NK-92 treated with Interleukin-12 subunit alpha and Interleukin-12 subunit beta, amount 100 ng/mL, for 24 hours (cell line): ENCODE measurements around the gene SYNM.

Experiments
- DNase-seq: peaks from one replicate; lab custom pipeline; 2025; lab: John Stamatoyannopoulos, UW

The SYNM gene

DNA sequence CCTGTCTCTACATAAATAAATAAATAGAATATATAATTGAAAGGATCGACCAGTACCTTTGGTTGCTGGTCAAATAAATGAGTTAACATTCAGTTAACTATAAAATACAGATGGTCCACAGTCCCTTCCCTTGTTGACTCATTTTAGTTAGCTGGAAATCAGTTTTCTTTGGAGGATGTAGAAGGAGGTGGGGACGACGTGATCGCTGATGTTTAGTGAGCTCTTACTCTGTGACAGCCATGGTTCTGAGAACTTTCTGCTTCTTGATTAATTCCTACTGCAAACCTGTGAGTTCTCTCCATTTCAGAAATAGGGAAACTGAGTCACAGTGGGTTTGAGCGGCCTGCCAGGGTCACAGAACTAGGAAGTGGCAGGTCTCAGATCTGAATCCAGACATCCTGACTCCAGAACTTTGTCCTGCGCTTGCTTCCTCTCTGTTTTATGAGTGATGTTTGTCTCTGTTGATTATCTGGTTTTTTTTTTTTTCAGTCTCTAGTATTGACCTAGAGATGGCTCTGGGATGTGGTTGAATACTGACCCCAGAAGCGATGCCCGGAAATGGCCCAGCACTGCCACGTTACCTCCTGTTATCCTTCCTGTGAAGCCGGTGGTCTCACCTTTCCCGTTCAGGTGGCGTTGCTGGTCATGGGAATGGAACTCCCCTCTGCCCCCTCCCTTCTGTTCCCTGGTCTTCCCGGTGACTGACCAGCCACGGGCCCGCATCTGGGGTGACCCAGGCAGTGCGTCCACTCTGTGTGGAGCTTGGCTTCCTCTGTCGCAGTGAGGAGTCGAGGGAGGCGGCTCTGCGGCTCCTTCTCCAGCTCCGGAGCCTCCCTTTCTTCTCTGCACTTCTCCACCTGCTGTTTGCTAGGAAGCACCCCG lies 18.2 kb downstream of the SYNM start:
- no peak for DNase-seq

DNA sequence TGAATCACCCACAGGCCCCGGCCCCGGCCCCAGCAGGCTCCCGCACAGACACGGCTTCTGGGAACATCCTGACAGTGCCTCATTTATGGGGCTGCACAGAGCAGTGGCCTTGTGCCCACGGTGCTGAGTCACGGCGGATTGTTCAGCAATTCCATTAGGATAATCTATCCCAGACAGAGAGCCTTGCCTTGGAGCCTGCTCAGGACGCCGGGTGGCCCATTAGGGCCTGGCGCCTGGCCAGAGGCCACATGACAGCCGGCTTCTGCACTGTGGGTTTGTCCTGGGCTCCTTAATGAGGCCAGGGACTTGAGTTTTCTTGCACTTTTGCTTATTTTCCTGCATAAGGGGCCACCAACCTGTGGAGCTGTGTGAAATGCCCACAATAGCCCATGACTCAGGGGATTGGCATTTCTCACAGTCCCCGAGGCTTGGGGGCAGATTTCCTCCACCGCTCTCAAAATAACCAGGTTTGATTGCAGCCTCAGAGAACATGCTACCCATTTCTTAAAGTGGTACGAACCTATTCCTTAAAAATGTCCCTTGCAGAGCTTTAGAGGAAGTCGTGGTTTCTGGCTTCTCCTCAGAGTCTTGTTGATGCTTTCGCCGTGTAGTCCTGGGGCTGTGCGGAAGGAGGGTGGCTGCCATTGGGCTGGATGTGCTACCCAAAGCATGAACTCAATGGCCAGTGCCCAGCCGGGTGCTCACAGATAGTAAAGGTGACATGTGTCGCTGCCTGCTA lies 19.0 kb downstream of the SYNM start:
- no peak for DNase-seq

DNA sequence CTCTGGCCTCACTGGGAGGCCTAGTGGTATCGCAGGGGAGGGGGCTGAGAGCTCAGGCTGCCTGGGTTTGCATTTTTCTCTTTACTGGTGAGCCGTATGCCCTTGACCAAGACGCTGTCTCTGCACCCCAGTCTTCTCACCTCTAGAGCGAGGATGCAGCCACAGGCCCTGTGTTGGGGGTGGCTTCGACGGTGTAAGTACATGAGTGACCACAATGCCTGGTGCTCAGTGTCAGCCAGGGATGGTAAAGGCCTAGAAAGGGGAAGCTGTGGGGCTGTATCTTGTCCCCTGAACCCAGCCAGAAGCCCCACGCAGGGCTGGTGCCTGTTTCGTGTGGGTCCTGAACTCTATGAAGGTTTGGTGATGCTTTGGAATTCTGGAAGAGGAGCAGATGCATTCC lies 19.8 kb downstream of the SYNM start:
- no peak for DNase-seq

DNA sequence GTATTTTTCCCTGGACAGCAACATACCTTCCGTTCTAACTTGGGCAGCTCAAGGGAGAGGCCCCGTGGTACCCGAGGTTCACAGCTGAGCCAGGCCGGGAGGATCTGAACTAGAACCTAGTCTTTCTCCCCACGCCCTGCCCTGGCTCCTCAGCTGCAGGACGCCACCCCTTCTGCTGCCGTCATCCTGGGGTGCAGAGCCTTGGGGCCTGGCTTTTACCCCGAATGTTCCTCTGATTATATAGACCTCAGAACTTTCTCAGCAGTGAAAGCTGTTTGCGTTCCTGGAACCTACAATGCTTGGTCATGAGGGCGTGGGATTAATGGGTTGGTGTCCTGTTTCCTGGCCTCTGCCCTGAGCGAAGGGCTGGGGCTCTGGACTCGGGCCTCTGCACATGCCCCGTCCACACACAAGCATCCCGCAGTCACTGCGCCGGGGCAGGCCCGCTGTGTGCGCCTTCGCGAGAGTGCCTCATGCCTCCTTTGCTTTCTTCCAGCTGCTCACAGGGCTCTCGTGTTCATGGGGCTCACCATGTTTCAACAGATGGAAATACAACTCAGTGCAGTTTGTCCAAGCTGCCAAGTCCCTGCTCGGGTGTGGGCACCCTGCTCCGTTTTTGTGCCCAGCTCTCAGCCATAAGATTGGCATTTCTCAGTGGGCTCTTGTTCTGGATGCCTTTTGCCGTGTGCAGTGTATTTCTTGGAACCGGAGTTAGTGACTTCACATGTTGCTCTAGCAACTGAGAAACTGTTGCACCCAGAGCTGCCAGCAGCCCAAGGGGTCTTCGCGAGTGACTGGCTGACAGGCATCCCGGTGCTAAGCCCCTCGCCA lies 20.4 kb downstream of the SYNM start:
- DNase-seq = no peak

DNA sequence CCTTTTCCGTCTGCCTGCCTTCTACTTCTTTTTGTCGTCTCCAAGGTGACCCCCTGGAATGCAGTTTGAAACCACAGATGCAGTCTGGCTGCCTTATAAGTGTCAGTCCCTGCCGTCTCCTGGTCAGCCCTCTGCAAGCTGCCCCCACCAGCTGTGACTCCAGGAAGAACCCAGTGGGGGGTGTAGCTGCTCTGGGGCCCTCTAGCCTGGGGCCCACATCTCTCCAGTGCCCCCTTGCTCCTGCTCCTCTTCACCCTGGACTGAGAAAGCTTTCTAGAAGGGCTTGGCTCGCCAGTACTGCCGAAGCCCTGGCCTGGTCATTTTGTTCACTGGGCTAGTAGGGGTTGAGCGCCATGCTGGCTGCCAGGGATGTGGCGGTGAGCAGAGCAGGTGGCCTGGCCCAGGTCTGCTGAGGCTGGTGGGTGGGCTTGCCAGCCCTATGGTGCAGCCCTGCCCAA lies 21.3 kb downstream of the SYNM start:
- no peak for DNase-seq

DNA sequence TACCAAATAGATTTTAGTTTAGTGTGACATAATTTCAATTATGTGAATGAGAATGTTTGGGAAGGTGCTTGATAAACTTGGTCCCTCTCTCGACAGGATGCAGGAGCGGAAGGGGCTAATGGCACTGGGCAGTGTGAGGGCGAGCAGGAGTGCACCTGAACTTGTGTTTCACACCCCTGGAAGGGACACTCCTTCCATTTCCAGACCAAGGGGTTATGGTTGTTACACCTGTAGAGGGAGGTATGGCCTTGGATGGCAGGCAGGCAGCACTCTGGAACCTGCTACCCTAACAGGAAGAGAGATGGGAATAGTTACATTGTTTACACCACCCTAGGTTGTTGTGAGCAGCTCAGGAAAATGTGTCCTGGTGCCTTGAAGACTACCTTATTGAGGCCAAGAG lies 22.1 kb downstream of the SYNM start:
- no peak for DNase-seq

DNA sequence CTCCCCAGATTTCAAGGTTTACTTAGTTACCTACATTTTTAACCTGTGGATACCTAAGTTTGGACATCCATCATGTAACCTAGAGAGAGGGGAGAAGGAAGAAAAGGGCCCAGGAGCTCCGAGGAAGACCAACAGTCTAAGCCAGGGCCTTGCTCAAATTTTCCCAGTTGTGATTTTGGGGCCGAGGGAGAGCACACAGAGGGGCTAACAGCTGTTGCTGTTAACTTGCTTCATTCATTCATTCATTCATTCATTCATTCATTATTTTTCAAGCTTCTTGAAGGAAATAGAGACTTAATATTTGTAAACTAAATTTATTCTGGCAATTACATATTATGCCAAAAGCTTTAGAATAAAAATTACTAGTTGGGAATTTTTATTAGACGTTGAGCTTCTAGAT lies 22.9 kb downstream of the SYNM start:
- DNase-seq = no peak

DNA sequence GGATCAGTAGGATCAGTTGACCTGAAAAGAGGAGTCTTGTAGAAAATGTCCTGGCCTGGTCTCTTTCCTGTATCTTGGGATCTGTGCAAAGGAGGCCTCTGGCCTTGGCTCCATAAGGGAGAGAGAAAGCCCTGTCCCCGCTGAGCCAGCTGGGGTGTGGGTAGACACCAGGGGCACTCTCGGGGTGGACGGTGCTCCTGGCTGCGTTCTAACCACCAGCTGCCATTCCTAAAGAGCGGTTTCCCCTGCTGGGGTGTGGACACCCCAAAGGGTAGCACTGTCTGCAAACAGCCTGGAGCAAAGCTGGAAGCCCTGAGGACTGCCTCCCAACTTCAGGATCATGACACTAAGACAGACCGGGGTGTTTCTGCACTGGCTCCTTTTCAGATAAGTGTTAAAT lies 23.5 kb downstream of the SYNM start:
- no peak for DNase-seq

DNA sequence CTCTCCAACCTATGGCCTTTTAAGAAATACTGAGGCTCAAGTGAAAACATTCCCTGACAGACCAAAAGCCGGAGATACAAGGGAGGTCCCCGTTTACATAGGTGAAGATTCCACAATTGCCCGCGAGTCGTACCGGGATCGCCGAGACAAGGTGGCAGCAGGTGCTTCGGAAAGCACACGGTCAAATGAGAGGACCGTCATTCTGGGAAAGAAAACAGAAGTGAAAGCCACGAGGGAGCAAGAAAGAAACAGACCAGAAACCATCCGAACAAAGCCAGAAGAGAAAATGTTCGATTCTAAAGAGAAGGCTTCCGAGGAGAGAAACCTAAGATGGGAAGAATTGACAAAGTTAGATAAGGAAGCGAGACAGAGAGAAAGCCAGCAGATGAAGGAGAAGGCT lies 24.8 kb downstream of the SYNM start:
- DNase-seq = no peak

DNA sequence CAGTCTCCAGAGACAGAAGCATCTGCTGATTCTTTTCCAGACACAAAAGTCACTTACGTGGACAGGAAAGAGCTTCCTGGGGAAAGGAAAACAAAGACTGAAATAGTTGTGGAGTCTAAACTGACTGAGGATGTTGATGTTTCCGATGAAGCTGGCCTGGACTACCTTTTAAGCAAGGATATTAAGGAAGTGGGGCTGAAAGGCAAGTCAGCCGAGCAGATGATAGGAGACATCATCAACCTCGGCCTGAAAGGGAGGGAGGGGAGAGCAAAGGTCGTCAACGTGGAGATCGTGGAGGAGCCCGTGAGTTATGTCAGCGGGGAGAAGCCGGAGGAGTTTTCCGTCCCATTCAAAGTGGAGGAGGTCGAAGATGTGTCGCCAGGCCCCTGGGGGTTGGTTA lies 25.4 kb downstream of the SYNM start:
- no peak for DNase-seq

DNA sequence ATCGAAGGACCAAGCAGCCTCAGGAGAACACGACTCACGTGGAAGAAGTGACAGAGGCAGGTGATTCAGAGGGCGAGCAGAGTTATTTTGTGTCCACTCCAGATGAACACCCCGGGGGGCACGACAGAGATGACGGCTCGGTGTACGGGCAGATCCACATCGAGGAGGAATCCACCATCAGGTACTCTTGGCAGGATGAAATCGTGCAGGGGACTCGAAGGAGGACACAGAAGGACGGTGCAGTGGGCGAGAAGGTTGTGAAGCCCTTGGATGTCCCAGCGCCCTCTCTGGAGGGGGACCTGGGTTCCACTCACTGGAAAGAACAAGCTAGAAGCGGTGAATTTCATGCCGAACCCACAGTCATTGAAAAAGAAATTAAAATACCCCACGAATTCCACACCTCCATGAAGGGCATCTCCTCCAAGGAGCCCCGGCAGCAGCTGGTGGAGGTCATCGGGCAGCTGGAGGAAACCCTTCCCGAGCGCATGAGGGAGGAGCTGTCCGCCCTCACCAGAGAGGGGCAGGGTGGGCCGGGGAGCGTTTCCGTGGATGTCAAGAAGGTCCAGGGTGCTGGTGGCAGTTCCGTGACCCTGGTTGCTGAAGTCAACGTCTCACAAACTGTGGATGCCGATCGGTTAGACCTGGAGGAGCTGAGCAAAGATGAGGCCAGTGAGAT lies 26.0 kb downstream of the SYNM start:
- DNase-seq = no peak

DNA sequence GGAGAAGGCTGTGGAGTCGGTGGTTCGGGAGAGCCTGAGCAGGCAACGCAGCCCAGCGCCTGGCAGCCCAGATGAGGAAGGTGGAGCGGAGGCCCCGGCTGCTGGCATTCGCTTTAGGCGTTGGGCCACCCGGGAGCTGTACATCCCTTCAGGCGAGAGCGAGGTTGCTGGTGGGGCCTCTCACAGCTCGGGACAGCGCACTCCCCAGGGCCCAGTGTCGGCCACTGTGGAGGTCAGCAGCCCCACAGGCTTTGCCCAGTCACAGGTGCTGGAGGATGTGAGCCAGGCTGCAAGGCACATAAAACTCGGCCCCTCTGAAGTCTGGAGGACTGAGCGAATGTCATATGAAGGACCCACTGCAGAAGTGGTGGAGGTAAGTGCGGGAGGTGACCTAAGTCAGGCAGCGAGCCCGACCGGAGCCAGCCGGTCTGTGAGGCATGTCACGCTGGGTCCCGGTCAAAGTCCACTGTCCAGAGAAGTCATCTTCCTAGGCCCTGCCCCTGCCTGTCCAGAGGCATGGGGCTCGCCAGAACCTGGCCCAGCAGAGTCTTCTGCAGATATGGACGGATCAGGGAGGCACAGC lies 26.7 kb downstream of the SYNM start:
- no peak for DNase-seq

DNA sequence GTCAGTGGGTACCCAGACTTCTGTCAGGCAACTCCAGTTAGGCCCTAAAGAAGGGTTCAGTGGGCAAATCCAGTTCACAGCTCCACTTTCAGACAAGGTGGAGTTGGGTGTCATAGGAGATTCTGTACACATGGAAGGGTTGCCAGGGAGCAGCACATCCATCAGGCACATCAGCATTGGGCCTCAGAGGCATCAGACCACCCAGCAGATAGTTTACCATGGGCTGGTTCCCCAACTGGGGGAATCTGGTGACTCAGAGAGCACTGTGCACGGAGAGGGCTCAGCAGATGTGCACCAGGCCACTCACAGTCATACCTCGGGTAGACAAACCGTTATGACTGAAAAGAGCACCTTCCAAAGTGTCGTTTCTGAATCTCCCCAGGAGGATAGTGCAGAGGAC lies 27.2 kb downstream of the SYNM start:
- DNase-seq = no peak

DNA sequence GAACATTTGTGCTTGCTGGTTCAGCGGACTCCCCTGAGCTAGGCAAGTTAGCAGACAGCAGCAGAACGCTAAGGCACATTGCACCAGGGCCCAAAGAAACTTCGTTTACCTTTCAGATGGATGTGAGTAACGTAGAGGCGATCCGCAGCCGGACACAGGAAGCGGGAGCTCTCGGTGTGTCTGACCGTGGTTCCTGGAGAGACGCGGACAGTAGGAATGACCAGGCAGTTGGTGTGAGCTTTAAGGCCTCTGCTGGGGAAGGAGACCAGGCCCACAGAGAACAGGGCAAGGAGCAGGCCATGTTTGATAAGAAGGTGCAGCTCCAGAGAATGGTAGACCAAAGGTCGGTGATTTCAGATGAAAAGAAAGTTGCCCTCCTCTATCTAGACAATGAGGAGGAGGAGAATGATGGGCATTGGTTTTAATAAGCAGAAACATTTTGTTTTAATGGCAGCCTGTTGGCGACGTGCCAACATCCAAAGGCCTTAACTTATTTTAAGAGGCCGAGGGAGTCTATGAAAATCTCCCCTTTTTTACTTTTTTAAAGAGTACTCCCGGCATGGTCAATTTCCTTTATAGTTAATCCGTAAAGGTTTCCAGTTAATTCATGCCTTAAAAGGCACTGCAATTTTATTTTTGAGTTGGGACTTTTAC lies 27.9 kb downstream of the SYNM start:
- DNase-seq = no peak

DNA sequence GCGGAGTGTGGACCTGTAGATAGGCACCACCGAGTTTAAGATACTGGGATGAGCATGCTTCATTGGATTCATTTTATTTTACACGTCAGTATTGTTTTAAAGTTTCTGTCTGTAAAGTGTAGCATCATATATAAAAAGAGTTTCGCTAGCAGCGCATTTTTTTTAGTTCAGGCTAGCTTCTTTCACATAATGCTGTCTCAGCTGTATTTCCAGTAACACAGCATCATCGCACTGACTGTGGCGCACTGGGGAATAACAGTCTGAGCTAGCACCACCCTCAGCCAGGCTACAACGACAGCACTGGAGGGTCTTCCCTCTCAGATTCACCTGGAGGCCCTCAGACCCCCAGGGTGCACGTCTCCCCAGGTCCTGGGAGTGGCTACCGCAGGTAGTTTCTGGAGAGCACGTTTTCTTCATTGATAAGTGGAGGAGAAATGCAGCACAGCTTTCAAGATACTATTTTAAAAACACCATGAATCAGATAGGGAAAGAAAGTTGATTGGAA lies 29.5 kb downstream of the SYNM start:
- no peak for DNase-seq

DNA sequence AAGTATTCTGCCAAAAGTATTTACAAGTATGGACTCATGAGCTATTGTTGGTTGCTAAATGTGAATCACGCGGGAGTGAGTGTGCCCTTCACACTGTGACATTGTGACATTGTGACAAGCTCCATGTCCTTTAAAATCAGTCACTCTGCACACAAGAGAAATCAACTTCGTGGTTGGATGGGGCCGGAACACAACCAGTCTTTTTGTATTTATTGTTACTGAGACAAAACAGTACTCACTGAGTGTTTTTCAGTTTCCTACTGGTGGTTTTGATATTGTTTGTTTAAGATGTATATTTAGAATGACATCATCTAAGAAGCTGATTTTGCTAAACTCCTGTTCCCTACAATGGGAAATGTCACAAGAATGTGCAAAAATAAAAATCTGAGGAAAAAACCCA lies 30.3 kb downstream of the SYNM start:
- DNase-seq = no peak

DNA sequence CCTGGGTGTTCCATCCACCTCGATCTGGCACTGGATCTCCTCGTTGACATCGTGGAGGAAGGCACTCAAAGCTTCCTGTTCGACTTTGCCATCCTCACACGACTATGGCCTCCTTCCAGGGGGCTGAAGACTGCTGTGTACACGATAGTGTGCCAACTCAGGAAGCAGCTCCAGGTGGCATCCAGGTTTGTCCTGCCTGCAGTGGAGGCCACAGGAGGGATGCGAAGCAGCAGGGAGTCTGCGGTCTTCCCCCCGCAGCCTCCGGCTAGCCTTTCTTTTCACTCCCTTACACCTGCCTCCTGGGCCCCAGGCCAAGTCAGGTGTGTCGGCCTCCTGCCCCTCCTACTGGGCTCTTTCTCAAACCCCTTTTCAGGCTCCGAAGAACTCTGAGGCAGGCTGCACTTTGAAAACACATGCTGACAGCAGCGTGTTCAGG lies 32.2 kb downstream of the SYNM start:
- DNase-seq = no peak

DNA sequence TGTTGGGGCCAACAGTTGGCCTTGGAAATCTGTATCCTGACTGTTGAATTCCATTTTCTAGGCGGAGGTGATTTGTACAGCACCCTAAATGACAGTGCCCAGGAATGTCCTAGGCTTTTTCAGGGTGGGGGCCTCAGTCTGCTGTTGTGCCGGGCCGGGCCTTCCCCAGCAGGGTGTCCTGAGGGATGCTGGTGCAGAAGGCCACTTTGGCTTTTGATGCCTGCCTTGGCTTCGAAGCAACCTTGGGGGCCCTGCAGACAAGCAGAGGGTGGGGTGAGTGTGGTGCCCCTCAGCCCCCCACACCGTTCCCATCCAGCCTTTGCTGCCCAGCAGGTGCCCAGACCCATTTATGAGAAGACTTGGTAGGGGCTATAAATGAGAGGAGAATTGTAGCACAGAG lies 33.0 kb downstream of the SYNM start:
- no peak for DNase-seq

DNA sequence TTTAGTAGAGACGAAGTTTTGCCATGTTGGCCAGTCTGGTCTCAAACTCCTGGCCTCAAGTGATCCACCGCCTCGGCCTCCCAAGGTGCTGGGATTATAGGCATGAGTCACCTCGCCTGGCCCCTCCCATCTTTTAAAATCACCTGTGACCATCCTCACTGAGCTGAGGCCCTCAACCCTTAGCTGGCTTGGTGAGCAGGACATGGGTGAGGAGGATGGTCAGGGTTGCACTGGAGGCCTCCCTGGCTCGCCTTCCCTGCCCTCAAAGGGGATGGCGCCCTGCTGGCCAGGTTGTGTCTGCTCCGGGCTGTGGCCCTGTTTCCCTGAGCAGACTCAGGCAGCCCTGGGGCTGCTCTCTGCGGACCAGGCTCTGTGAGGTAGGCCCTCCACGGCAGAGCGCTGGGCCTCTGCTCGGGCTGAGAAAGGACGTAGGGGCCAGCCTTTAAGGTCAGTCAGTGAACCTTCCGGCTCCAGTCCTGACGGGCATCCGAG lies 33.7 kb downstream of the SYNM start:
- no peak for DNase-seq

DNA sequence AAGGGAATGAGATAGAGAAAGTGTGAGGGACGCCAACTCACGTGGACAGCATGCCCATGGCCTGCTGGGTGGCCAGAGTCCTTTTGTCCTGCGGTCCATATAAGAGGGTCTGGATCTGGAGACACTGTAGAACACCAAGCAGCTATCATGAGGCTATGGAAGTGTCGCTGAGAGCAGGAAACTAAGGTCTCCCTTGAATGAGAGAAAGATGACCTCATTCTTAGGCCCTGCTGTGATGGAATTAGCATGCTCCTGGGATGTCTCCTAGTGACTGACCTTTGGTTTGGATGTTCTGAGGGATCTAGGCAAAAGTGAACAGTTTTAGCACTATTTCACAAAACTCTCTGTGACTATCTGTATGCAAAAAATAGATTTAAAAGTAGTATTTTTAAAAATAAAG lies 34.4 kb downstream of the SYNM start:
- DNase-seq = no peak

DNA sequence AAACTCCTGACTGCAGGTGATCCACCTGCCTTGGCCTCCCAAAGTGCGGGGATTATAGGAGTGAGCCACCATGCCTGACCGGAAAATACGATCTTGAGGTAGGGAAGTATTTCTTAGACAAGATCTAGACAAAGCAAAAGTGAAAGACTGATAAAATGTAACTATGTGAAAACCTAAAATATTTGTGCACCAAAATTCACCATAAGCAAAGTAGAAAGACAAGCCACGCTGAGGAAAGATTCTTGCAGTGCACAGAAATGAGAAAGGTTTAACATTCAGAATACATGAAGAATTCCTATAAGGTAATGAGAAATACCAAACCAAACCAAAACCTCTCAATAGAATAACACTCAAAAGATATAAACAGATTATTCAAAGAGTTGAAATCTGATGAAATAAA lies 35.7 kb downstream of the SYNM start:
- DNase-seq = no peak
